SU-DHL-6 (cell line): Measurements from ENCODE around the gene KLC4.

Experiments used
- H2AFZ ChIP-seq: fragments of 200-600 bp; sonication (generic); 2 replicates; pipeline ENCODE4 v1.6.1; 2014; ENCODE audit warnings: low read depth, mild to moderate bottlenecking, moderate library complexity, mixed read lengths, antibody characterized with exemption, low read length; ENCODE audit not compliant: severe bottlenecking
- H3F3A ChIP-seq: fragments of 200-600 bp; shearing (Covaris generic); 2 replicates; pipeline ENCODE4 v1.6.0; 2016; ENCODE audit warnings: antibody characterized with exemption, mild to moderate bottlenecking; ENCODE audit not compliant: insufficient read depth
- H3K27ac ChIP-seq: fragments of 200-600 bp; sonication (generic); 2 replicates; pipeline ENCODE4 v1.5.1; 2016; ENCODE audit warnings: low read depth, mild to moderate bottlenecking, low read length, moderate library complexity, mixed read lengths
- H3K27me3 ChIP-seq: fragments of 200-600 bp; sonication (generic), shearing (Covaris generic); 2 replicates; pipeline ENCODE4 v1.6.0; 2014; ENCODE audit warnings: mild to moderate bottlenecking, low read length
- H3K36me3 ChIP-seq: fragments of 200-600 bp; sonication (generic); 2 replicates; pipeline ENCODE4 v1.6.1; 2014; ENCODE audit warnings: mild to moderate bottlenecking, low read length, mixed read lengths
- H3K4me2 ChIP-seq: fragments of 300-600, 200-600 bp; shearing (Covaris generic), sonication (generic); 2 replicates; pipeline ENCODE4 v1.6.0; 2014; ENCODE audit warnings: low read length, low read depth, mild to moderate bottlenecking; ENCODE audit not compliant: poor library complexity, severe bottlenecking
- H3K4me3 ChIP-seq: fragments of 200-600 bp; sonication (generic); 2 replicates; pipeline ENCODE4 v1.5.1; 2014; ENCODE audit warnings: antibody characterized with exemption, low read length, mild to moderate bottlenecking, mixed read lengths; ENCODE audit not compliant: insufficient read depth, poor library complexity, severe bottlenecking
- H3K79me2 ChIP-seq: fragments of 200-600 bp; sonication (generic); 2 replicates; pipeline ENCODE4 v1.6.1; 2014; ENCODE audit warnings: mild to moderate bottlenecking, low read length, moderate library complexity; ENCODE audit not compliant: insufficient read depth
- H3K9ac ChIP-seq: fragments of 200-600 bp; sonication (generic); 2 replicates; pipeline ENCODE4 v1.7.0; 2014; ENCODE audit warnings: mild to moderate bottlenecking, low read length
- H3K9me2 ChIP-seq: fragments of 200-600 bp; sonication (generic); replicated peaks from 2 replicates; pipeline ENCODE4 v1.6.1; 2014; ENCODE audit warnings: low read length; ENCODE audit not compliant: insufficient read depth
- H3K9me3 ChIP-seq: fragments of 200-600 bp; sonication (generic); 2 replicates; pipeline ENCODE4 v1.6.1; 2014; ENCODE audit warnings: low read length, mixed read lengths; ENCODE audit not compliant: insufficient read depth
- H4K20me1 ChIP-seq: fragments of 200-600 bp; sonication (generic); 2 replicates; pipeline ENCODE4 v1.6.1; 2014; ENCODE audit warnings: low read depth, mild to moderate bottlenecking, antibody characterized with exemption, low read length, moderate library complexity, mixed read lengths
- CTCF ChIP-seq: fragments of 200-600 bp; sonication (generic); IDR thresholded peaks from one replicate; pipeline ENCODE4 v1.5.1; 2017; ENCODE audit warnings: antibody characterized with exemption, mild to moderate bottlenecking, low read length, moderate library complexity; ENCODE audit not compliant: insufficient read depth, poor library complexity, severe bottlenecking
- EZH2phosphoT487 ChIP-seq: fragments of 200-600 bp; sonication (generic), shearing (Covaris generic); conservative IDR thresholded peaks from 2 replicates; pipeline ENCODE4 v1.6.1; 2018; ENCODE audit warnings: mild to moderate bottlenecking, antibody characterized with exemption, low read length, moderate library complexity, mixed read lengths

Gene KLC4

GRCh38 chr6:43032326-43032725 lies 27.1 kb upstream of the KLC4 start:
- TF ChIP-seq CTCF (no peak), EZH2phosphoT487 (no peak)
- Histone ChIP-seq H3K27me3 (no peaks in the 10 kb centered on the region), H3K4me2 (no peak overlapping the region), H4K20me1 (no peaks in the 10 kb centered on the region), H3K27ac (no peak overlapping the region), H3K9me2 (no peaks in the 10 kb centered on the region), H3F3A (peaks cover 6% of the 10 kb centered on the region; the same call in 1 of the 2 replicates), H3K36me3 (peaks cover 21% of the 10 kb centered on the region), H3K9me3 (no peaks in the 10 kb centered on the region), H2AFZ (no peak overlapping the region), H3K79me2 (no peaks in the 10 kb centered on the region), H3K9ac (no peak overlapping the region), H3K4me3 (no peak overlapping the region)

- H3F3A ChIP-seq = peaks cover 6% of the 10 kb centered on the region; the same call in 1 of the 2 replicates
- H2AFZ ChIP-seq = no peak overlapping the region
- no peak for TF ChIP-seq CTCF
- TF ChIP-seq EZH2phosphoT487 = no peak
- H3K36me3 ChIP-seq = peaks cover 16% of the 10 kb centered on the region
- no peaks in the 10 kb centered on the region for H3K27me3 ChIP-seq
- no peaks in the 10 kb centered on the region for H3K9me2 ChIP-seq
- H3K4me2 ChIP-seq = no peak overlapping the region
- H3K9ac ChIP-seq = no peak overlapping the region
- no peaks in the 10 kb centered on the region for H3K9me3 ChIP-seq
- no peaks in the 10 kb centered on the region for H3K79me2 ChIP-seq
- no peak overlapping the region for H3K27ac ChIP-seq
- no peaks in the 10 kb centered on the region for H4K20me1 ChIP-seq
- H3K4me3 ChIP-seq = no peak overlapping the region
Observed at GRCh38 chr6:43033496-43034189, 25.8 kb upstream of the KLC4 start.

GRCh38 chr6:43034190-43034525 lies 25.3 kb upstream of the KLC4 start:
- Histone ChIP-seq H3K9me3 (no peaks in the 10 kb centered on the region), H4K20me1 (no peaks in the 10 kb centered on the region), H3K36me3 (peaks cover 11% of the 10 kb centered on the region)

More at GRCh38 chr6:43034190-43034525, 25.3 kb upstream of the KLC4 start:
- no peak overlapping the region for H3K4me3 ChIP-seq
- no peaks in the 10 kb centered on the region for H3K27me3 ChIP-seq
- no peak overlapping the region for H3K27ac ChIP-seq
- no peaks in the 10 kb centered on the region for H3K9me2 ChIP-seq
- TF ChIP-seq CTCF (no peak), EZH2phosphoT487 (no peak)
- peaks cover 6% of the 10 kb centered on the region; the same call in 1 of the 2 replicates for H3F3A ChIP-seq
- no peak overlapping the region for H2AFZ ChIP-seq
- H3K79me2 ChIP-seq = no peaks in the 10 kb centered on the region
- no peak overlapping the region for H3K9ac ChIP-seq
- H3K4me2 ChIP-seq = no peak overlapping the region
